Mesendoderm (in vitro differentiated cells): Measurements from ENCODE around the gene C3orf80.
"Not testable (repeated sequence)": the region's sequence is repeated elsewhere in the genome, so short reads cannot be mapped to it uniquely, and the experiment has no call there.

Source experiments
- DNase-seq: peaks from one replicate; pipeline ENCODE4 v3.0.0; 2013
- H2AK5ac ChIP-seq: 2 replicates; pipeline ENCODE4 v1.6.1; 2013; ENCODE audit warnings: low read length, inconsistent platforms
- H2BK120ac ChIP-seq: 2 replicates; pipeline ENCODE4 v1.6.1; 2013; ENCODE audit warnings: low read depth, mild to moderate bottlenecking, low read length, moderate library complexity, mixed read lengths
- H2BK15ac ChIP-seq: replicated peaks from 2 replicates; pipeline ENCODE4 v1.6.1; 2013; ENCODE audit warnings: low read depth, mild to moderate bottlenecking, moderate library complexity
- H2BK5ac ChIP-seq: 2 replicates; pipeline ENCODE4 v1.6.1; 2013; ENCODE audit warnings: low read length, inconsistent platforms
- H3K18ac ChIP-seq: 2 replicates; pipeline ENCODE4 v1.6.1; 2013; ENCODE audit warnings: mild to moderate bottlenecking, low read length, mixed read lengths
- H3K23ac ChIP-seq: one replicate; pipeline ENCODE4 v1.6.1; 2013; ENCODE audit warnings: low read length
- H3K27ac ChIP-seq: 2 replicates; pipeline ENCODE4 v1.5.1; 2013; ENCODE audit warnings: low read depth, mild to moderate bottlenecking, inconsistent platforms, low read length, moderate library complexity
- H3K27me3 ChIP-seq: 2 replicates; pipeline ENCODE4 v1.6.1; 2013; ENCODE audit warnings: low read length, control low read depth, mild to moderate bottlenecking, inconsistent platforms; ENCODE audit not compliant: insufficient read depth, poor library complexity
- H3K36me3 ChIP-seq: 2 replicates; pipeline ENCODE4 v1.6.1; 2013; ENCODE audit warnings: low read length, inconsistent platforms; ENCODE audit not compliant: control insufficient read depth, insufficient read depth
- H3K4ac ChIP-seq: one replicate; pipeline ENCODE4 v1.6.1; 2013; ENCODE audit warnings: low read depth, mild to moderate bottlenecking, low read length, moderate library complexity
- H3K4me1 ChIP-seq: 2 replicates; pipeline ENCODE4 v1.6.1; 2013; ENCODE audit warnings: low read depth, low read length, inconsistent platforms; ENCODE audit not compliant: control insufficient read depth
- H3K4me2 ChIP-seq: 2 replicates; pipeline ENCODE4 v1.6.1; 2013; ENCODE audit warnings: low read length
- H3K4me3 ChIP-seq: 2 replicates; pipeline ENCODE4 v1.5.1; 2013; ENCODE audit warnings: mild to moderate bottlenecking, low read length
- H3K56ac ChIP-seq: one replicate; pipeline ENCODE4 v1.6.1; 2013; ENCODE audit warnings: low read length
- H3K79me1 ChIP-seq: 2 replicates; pipeline ENCODE4 v1.6.1; 2013; ENCODE audit warnings: low read length, inconsistent platforms
- H3K79me2 ChIP-seq: 2 replicates; pipeline ENCODE4 v1.6.1; 2013; ENCODE audit warnings: mild to moderate bottlenecking, low read length; ENCODE audit not compliant: control insufficient read depth, insufficient read depth
- H3K9ac ChIP-seq: 2 replicates; pipeline ENCODE4 v1.6.1; 2013; ENCODE audit warnings: low read length, inconsistent platforms
- H4K5ac ChIP-seq: one replicate; pipeline ENCODE4 v1.6.1; 2013; ENCODE audit warnings: low read length
- H4K8ac ChIP-seq: one replicate; pipeline ENCODE4 v1.6.1; 2013; ENCODE audit warnings: low read depth, mild to moderate bottlenecking, control low read depth, low read length, moderate library complexity
- WGBS: extraction: QIAGEN DNeasy Blood & Tissue Kit; methylation state at CpG from one replicate; pipeline ENCODE4 v1.1.7; 2013; ENCODE audit warnings: low lambda C conversion rate, missing lambda C conversion rate; ENCODE audit not compliant: insufficient coverage; ENCODE audit errors: extremely low coverage; 5-methylcytosine and 5-hydroxymethylcytosine counted together

Gene C3orf80

GRCh38 chr3:160224811-160225175, 429 bp upstream of the C3orf80 start:
- Histone ChIP-seq H3K36me3 (no peaks in the 10 kb centered on the region), H3K79me2 (no peaks in the 10 kb centered on the region), H3K27me3 (peaks cover 5% of the 10 kb centered on the region), H3K4me2 (peak overlapping the region; percentile 83), H2BK5ac (no peak overlapping the region), H4K5ac (no peak overlapping the region), H3K23ac (no peak overlapping the region), H3K4me1 (peaks cover 4% of the 10 kb centered on the region), H3K27ac (no peak overlapping the region), H2AK5ac (no peak overlapping the region), H3K4ac (no peak overlapping the region), H3K56ac (peak overlapping the region; percentile 44), H3K4me3 (peak overlapping the region; percentile 9), H2BK15ac (no peak overlapping the region), H3K79me1 (no peaks in the 10 kb centered on the region), H3K18ac (no peak overlapping the region), H2BK120ac (no peak overlapping the region), H3K9ac (peak overlapping the region; percentile 37), H4K8ac (no peak overlapping the region)
- DNase-seq: no peak
- WGBS: no CpG with 5 or more reads among the region's 16 CpGs

- H2AK5ac ChIP-seq: no peak overlapping the region
- DNase-seq: peak; percentile 58
- WGBS: no CpG with 5 or more reads among the region's 87 CpGs
- no peak overlapping the region for H3K23ac ChIP-seq
- peak overlapping the region; percentile 67 for H3K56ac ChIP-seq
- no peak overlapping the region for H2BK120ac ChIP-seq
- peaks cover 4% of the 10 kb centered on the region for H3K4me1 ChIP-seq
- peak overlapping the region; percentile 83 for H3K4me2 ChIP-seq
- H3K27ac ChIP-seq: no peak overlapping the region
- no peaks in the 10 kb centered on the region for H3K79me1 ChIP-seq
- H3K18ac ChIP-seq: no peak overlapping the region
- H3K4me3 ChIP-seq: peak overlapping the region; percentile 29
- H2BK5ac ChIP-seq: no peak overlapping the region
- H3K9ac ChIP-seq: peak overlapping the region; percentile 28
- no peak overlapping the region for H3K4ac ChIP-seq
- no peak overlapping the region for H4K5ac ChIP-seq
- H2BK15ac ChIP-seq: no peak overlapping the region
- no peaks in the 10 kb centered on the region for H3K36me3 ChIP-seq
- no peak overlapping the region for H4K8ac ChIP-seq
- peaks cover 5% of the 10 kb centered on the region for H3K27me3 ChIP-seq
- no peaks in the 10 kb centered on the region for H3K79me2 ChIP-seq
Observed at GRCh38 chr3:160226026-160226907, 1.0 kb downstream of the C3orf80 start.

GRCh38 chr3:160227419-160227818, 2.2 kb downstream of the C3orf80 start:
- Histone ChIP-seq H3K18ac (no peak overlapping the region), H3K56ac (no peak overlapping the region), H3K4me3 (no peak overlapping the region), H3K79me1 (no peaks in the 10 kb centered on the region), H2BK5ac (no peak overlapping the region), H3K4me1 (peaks cover 4% of the 10 kb centered on the region), H3K9ac (no peak overlapping the region), H3K4ac (no peak overlapping the region), H2BK120ac (no peak overlapping the region), H3K27ac (no peak overlapping the region), H3K79me2 (no peaks in the 10 kb centered on the region), H3K36me3 (no peaks in the 10 kb centered on the region), H4K5ac (no peak overlapping the region), H4K8ac (no peak overlapping the region), H3K27me3 (peaks cover 5% of the 10 kb centered on the region), H3K23ac (no peak overlapping the region), H2AK5ac (no peak overlapping the region), H3K4me2 (no peak overlapping the region), H2BK15ac (no peak overlapping the region)
- no CpG with 5 or more reads among the region's 3 CpGs for WGBS
- DNase-seq: no peak

GRCh38 chr3:160232014-160232413, 6.8 kb downstream of the C3orf80 start:
- Histone ChIP-seq H2BK15ac (no peak overlapping the region), H3K27me3 (peaks cover 2% of the 10 kb centered on the region)

GRCh38 chr3:160240719-160241118, 15.5 kb downstream of the C3orf80 start:
- not testable (repeated sequence) for H3K27ac ChIP-seq, H3K27me3 ChIP-seq, H3K9ac ChIP-seq, H2AK5ac ChIP-seq, H2BK5ac ChIP-seq, H3K56ac ChIP-seq, H3K4me2 ChIP-seq, H4K8ac ChIP-seq, H3K4me3 ChIP-seq, H4K5ac ChIP-seq, H2BK15ac ChIP-seq, H3K79me2 ChIP-seq, H3K36me3 ChIP-seq, H3K4me1 ChIP-seq, H2BK120ac ChIP-seq, H3K79me1 ChIP-seq, H3K23ac ChIP-seq, H3K4ac ChIP-seq, H3K18ac ChIP-seq
- peak; percentile 30 for DNase-seq
- no CpG with 5 or more reads among the region's 6 CpGs for WGBS

More at GRCh38 chr3:160232014-160232413, 6.8 kb downstream of the C3orf80 start:
- DNase-seq: no peak
- WGBS: no CpG with 5 or more reads among the region's 3 CpGs
- no peak overlapping the region for H3K56ac ChIP-seq
- H3K4ac ChIP-seq: no peak overlapping the region
- no peak overlapping the region for H2BK5ac ChIP-seq
- no peak overlapping the region for H3K9ac ChIP-seq
- H3K27ac ChIP-seq: no peak overlapping the region
- H3K79me1 ChIP-seq: no peaks in the 10 kb centered on the region
- H2AK5ac ChIP-seq: no peak overlapping the region
- no peak overlapping the region for H3K4me3 ChIP-seq
- H3K79me2 ChIP-seq: no peaks in the 10 kb centered on the region
- no peak overlapping the region for H4K8ac ChIP-seq
- no peak overlapping the region for H2BK120ac ChIP-seq
- H3K36me3 ChIP-seq: no peaks in the 10 kb centered on the region
- no peaks in the 10 kb centered on the region for H3K4me1 ChIP-seq
- no peak overlapping the region for H3K23ac ChIP-seq
- no peak overlapping the region for H4K5ac ChIP-seq
- no peak overlapping the region for H3K18ac ChIP-seq
- no peak overlapping the region for H3K4me2 ChIP-seq
